H1 (cell line): ENCODE measurements around the gene GALNT18. TPM values are rescaled to one million over a fixed set of nuclear protein-coding genes. Genes with fewer than 3 reads are reported as not detected.
A peak's percentile ranks its signal among the peaks of the same experiment; 100 is the strongest.

ENCODE experiments used
- CTCF ChIA-PET: fragments of 300-600 bp; sonication (Branson Sonifier 250); formaldehyde crosslinking; loops from one replicate; lab custom pipeline; 2021; ENCODE audit not compliant: partially characterized antibody; lab: Charles Lee
- POLR2A ChIA-PET: fragments of 300-600 bp; sonication (Branson Sonifier 250); formaldehyde crosslinking; loops from one replicate; lab custom pipeline; 2021; ENCODE audit warnings: inconsistent platforms; ENCODE audit not compliant: partially characterized antibody; lab: Charles Lee
- DNase-seq, 2 experiments: peaks; one replicate each; pipeline versions ENCODE4 v3.0.0 to v3.0.0-alpha.2; 2010 to 2022; ENCODE audit warnings: low spot score in 2 of 2, low read depth in 1 of 2, mixed read lengths in 1 of 2
- FAIRE-seq: peaks from 2 replicates; lab custom pipeline; 2011; peaks lifted over from hg19 to GRCh38; lab: Jason Lieb, UNC
- H2AFZ ChIP-seq: 2 replicates; pipeline ENCODE4 v1.8.1; 2012; ENCODE audit warnings: low read length, inconsistent platforms
- H2AK5ac ChIP-seq: 2 replicates; pipeline ENCODE4 v1.6.1; 2013; ENCODE audit warnings: low read depth, low read length
- H2BK120ac ChIP-seq: replicated peaks from 2 replicates; pipeline ENCODE3; 2013; ENCODE audit warnings: low read depth, low read length, inconsistent platforms
- H2BK12ac ChIP-seq: 2 replicates; pipeline ENCODE4 v1.6.1; 2013; ENCODE audit warnings: low read depth, low read length
- H2BK15ac ChIP-seq: 2 replicates; pipeline ENCODE4 v1.6.1; 2013; ENCODE audit warnings: low read length
- H2BK20ac ChIP-seq: 2 replicates; pipeline ENCODE4 v1.6.1; 2013; ENCODE audit warnings: low read length
- H2BK5ac ChIP-seq: 2 replicates; pipeline ENCODE4 v1.6.1; 2013; ENCODE audit warnings: low read depth, low read length
- H3K14ac ChIP-seq: 2 replicates; pipeline ENCODE4 v1.6.1; 2013; ENCODE audit warnings: inconsistent platforms; ENCODE audit not compliant: insufficient read length
- H3K18ac ChIP-seq: 2 replicates; pipeline ENCODE4 v1.6.1; 2013; ENCODE audit warnings: low read length; ENCODE audit errors: extremely low read depth
- H3K23ac ChIP-seq: 2 replicates; pipeline ENCODE4 v1.6.1; 2013; ENCODE audit warnings: inconsistent platforms; ENCODE audit not compliant: insufficient read length
- H3K23me2 ChIP-seq: 2 replicates; pipeline ENCODE4 v1.6.1; 2013; ENCODE audit warnings: low read depth, low read length
- H3K27ac ChIP-seq: 2 replicates; pipeline ENCODE4 v1.6.1; 2011; ENCODE audit warnings: low read depth, low read length, inconsistent platforms
- H3K27me3 ChIP-seq, 4 experiments: replicated peaks in 1 of 4; 1 replicate in 1 of 4; 2 replicates in 3 of 4; pipeline versions ENCODE4 v1.6.1 to v1.8.1; 2011 to 2013; ENCODE audit warnings: low read length in 3 of 4, mild to moderate bottlenecking in 3 of 4, inconsistent platforms in 2 of 4, mixed read lengths in 2 of 4, moderate library complexity in 1 of 4; ENCODE audit not compliant: control insufficient read depth in 3 of 4, insufficient read depth in 3 of 4; ENCODE audit errors: extremely low read depth in 1 of 4
- H3K36me3 ChIP-seq, 4 experiments: 2 replicates each; pipeline versions ENCODE4 v1.6.1 to v1.8.1; 2011 to 2013; ENCODE audit warnings: mild to moderate bottlenecking in 4 of 4, low read length in 3 of 4, moderate library complexity in 2 of 4, control low read depth in 1 of 4, inconsistent platforms in 1 of 4; ENCODE audit not compliant: insufficient read depth in 4 of 4, control insufficient read depth in 2 of 4
- H3K4ac ChIP-seq: replicated peaks from 2 replicates; pipeline ENCODE3; 2013; ENCODE audit warnings: low read length, low read depth, mixed read lengths, inconsistent platforms; ENCODE audit not compliant: insufficient read length
- H3K4me1 ChIP-seq, 4 experiments: replicated peaks in 1 of 4; 1 replicate in 1 of 4; 2 replicates in 3 of 4; pipeline versions ENCODE4 v1.6.1 to v1.8.1; 2011 to 2013; ENCODE audit warnings: low read length in 3 of 4, inconsistent platforms in 2 of 4, mixed read lengths in 1 of 4; ENCODE audit not compliant: insufficient read depth in 4 of 4, control insufficient read depth in 3 of 4
- H3K4me2 ChIP-seq, 2 experiments: 2 replicates each; pipeline versions ENCODE4 v1.6.1 to v1.8.1; 2011 to 2013; ENCODE audit warnings: low read depth in 2 of 2, low read length in 2 of 2, control low read depth in 1 of 2, inconsistent platforms in 1 of 2, mild to moderate bottlenecking in 1 of 2; ENCODE audit not compliant: insufficient read depth in 1 of 2
- H3K4me3 ChIP-seq, 4 experiments: fragments of 200-600, 300-600 bp in 1 of 4; sonication (generic), shearing (Covaris generic), sonication (Bioruptor Twin) in 1 of 4; 2 replicates each; pipeline versions ENCODE4 v1.5.1 to v1.8.1; 2011 to 2016; ENCODE audit warnings: low read length in 4 of 4, low read depth in 3 of 4, control low read depth in 2 of 4, inconsistent platforms in 2 of 4, mild to moderate bottlenecking in 2 of 4, mixed read lengths in 1 of 4, moderate library complexity in 1 of 4; ENCODE audit not compliant: insufficient read depth in 2 of 4; ENCODE audit errors: extremely low read depth in 1 of 4
- H3K56ac ChIP-seq: replicated peaks from 2 replicates; pipeline ENCODE3; 2013; ENCODE audit warnings: low read depth, mild to moderate bottlenecking, mixed read lengths, low read length, inconsistent platforms; ENCODE audit not compliant: insufficient read length
- H3K79me1 ChIP-seq: 2 replicates; pipeline ENCODE4 v1.6.1; 2013; ENCODE audit warnings: low read depth, low read length, control low read depth
- H3K79me2 ChIP-seq, 2 experiments: 2 replicates each; pipeline versions ENCODE4 v1.6.1 to v1.8.1; 2012 to 2013; ENCODE audit warnings: low read length in 2 of 2, mild to moderate bottlenecking in 2 of 2, inconsistent platforms in 1 of 2; ENCODE audit not compliant: insufficient read depth in 2 of 2, control insufficient read depth in 1 of 2
- H3K9ac ChIP-seq, 4 experiments: replicated peaks in 1 of 4; 1 replicate in 1 of 4; 2 replicates in 3 of 4; pipeline versions ENCODE4 v1.6.1 to v1.8.1; 2011 to 2013; ENCODE audit warnings: low read depth in 3 of 4, low read length in 3 of 4, control low read depth in 2 of 4, mild to moderate bottlenecking in 2 of 4, moderate library complexity in 2 of 4, inconsistent platforms in 1 of 4; ENCODE audit errors: extremely low read depth in 1 of 4
- H3K9me3 ChIP-seq, 2 experiments: 2 replicates each; pipeline versions ENCODE4 v1.6.1 to v1.8.1; 2012 to 2013; ENCODE audit warnings: mild to moderate bottlenecking in 2 of 2, moderate library complexity in 2 of 2, control low read depth in 1 of 2, inconsistent platforms in 1 of 2, low read depth in 1 of 2, low read length in 1 of 2, mixed read lengths in 1 of 2; ENCODE audit not compliant: insufficient read depth in 2 of 2
- H4K20me1 ChIP-seq, 2 experiments: replicated peaks in 1 of 2; 2 replicates each; pipeline versions ENCODE3 to v1.8.1; 2011 to 2013; ENCODE audit warnings: inconsistent platforms in 2 of 2, low read length in 2 of 2, mild to moderate bottlenecking in 1 of 2; ENCODE audit not compliant: insufficient read depth in 2 of 2, control insufficient read depth in 1 of 2
- H4K5ac ChIP-seq: 2 replicates; pipeline ENCODE4 v1.6.1; 2013; ENCODE audit warnings: low read length, low read depth, mixed read lengths, inconsistent platforms; ENCODE audit not compliant: insufficient read length
- H4K8ac ChIP-seq: 2 replicates; pipeline ENCODE4 v1.8.0; 2013; ENCODE audit warnings: mild to moderate bottlenecking, moderate library complexity, low read length, inconsistent platforms; ENCODE audit not compliant: insufficient read depth; ENCODE audit errors: extremely low read depth
- H4K91ac ChIP-seq: replicated peaks from 2 replicates; pipeline ENCODE3; 2013; ENCODE audit warnings: low read length, mixed read lengths, inconsistent platforms; ENCODE audit not compliant: insufficient read length
- HDAC2 ChIP-seq, 2 experiments: fragments of 300-600 bp in 1 of 2; sonication (generic) in 1 of 2; IDR thresholded peaks; 2 replicates each; pipeline ENCODE4 v1.6.1; 2011 to 2012; ENCODE audit warnings: low read depth in 2 of 2, low read length in 2 of 2, mild to moderate bottlenecking in 2 of 2, moderate library complexity in 2 of 2, borderline replicate concordance in 1 of 2, inconsistent platforms in 1 of 2
- MAFK ChIP-seq: IDR thresholded peaks from 2 replicates; pipeline ENCODE4 v1.6.1; 2012; ENCODE audit warnings: low read depth, mild to moderate bottlenecking, improper control_type of control experiment, low read length
- MAX ChIP-seq: IDR thresholded peaks from 2 replicates; pipeline ENCODE4 v1.6.1; 2012; ENCODE audit warnings: inconsistent platforms
- WGBS, 2 experiments: shearing (Covaris generic) in 1 of 2; methylation state at CpG; one replicate each; pipeline versions ENCODE4 v1.1.6 to v1.1.7; 2013 to 2015; ENCODE audit warnings: low lambda C conversion rate in 2 of 2, mixed read lengths in 2 of 2, inconsistent platforms in 1 of 2, low coverage in 1 of 2, missing lambda C conversion rate in 1 of 2; ENCODE audit not compliant: insufficient replicate concordance in 2 of 2, insufficient coverage in 1 of 2, insufficient read length in 1 of 2; ENCODE audit errors: extremely low coverage in 1 of 2, missing lambda C conversion rate in 1 of 2; 5-methylcytosine and 5-hydroxymethylcytosine counted together
- polyA plus RNA-seq, 7 experiments: library from polyadenylated mRNA; depleted of rRNA in 3 of 7; stranded (reverse) in 5 of 7; unstranded in 2 of 7; fragments of >200 nt in 5 of 7; fragments of 200-250 nt in 2 of 7; gene quantifications; 1 replicate in 5 of 7; 2 replicates in 1 of 7; 4 replicates in 1 of 7; pipeline versions ENCODE4 v1.2.1 to v1.2.3, GENCODE V29; 2011 to 2013; ENCODE audit warnings: missing spikeins in 2 of 7, mixed read lengths in 2 of 7
- total RNA-seq: library from RNA; stranded (reverse); fragmentation: NEBNext Ultra II Directional; extraction: Animal tissue kit (Norgen Biotek cat#: 25700); gene quantifications from 2 replicates; pipeline ENCODE4 v1.2.1, GENCODE V29; 2021

The GALNT18 gene
- total and polyA plus RNA-seq, 2 of the 8 experiments (the other 6 are each of a cell fraction or from before 2014, with no cell fraction given), result 6.0 to 9.4 TPM

GRCh38 chr11:11583801-11584529, 37.8 kb downstream of the GALNT18 start:
- Histone ChIP-seq H2BK5ac (no peak overlapping the region), H2BK12ac (no peak overlapping the region), H2AFZ (no peak overlapping the region), H3K27ac (no peak overlapping the region), H4K5ac (no peak overlapping the region), H3K23me2 (no peaks in the 10 kb centered on the region), H3K79me2 (no peaks in the 10 kb centered on the region), H3K23ac (no peak overlapping the region), H2BK20ac (no peak overlapping the region), H3K14ac (no peak overlapping the region), H4K20me1 (no peaks in the 10 kb centered on the region), H4K8ac (no peak overlapping the region), H2BK120ac (no peak overlapping the region)
- POLR2A ChIA-PET, result no interaction called here
- no peak for FAIRE-seq
- TF ChIP-seq MAX (no peak), MAFK (no peak), HDAC2 (IDR thresholded peaks at IDR 0.05; ENCODE audit: borderline replicate concordance in 1 of 2, low read depth in 2 of 2, low read length in 2 of 2) (no peak)
- TF ChIP-seq, all 59 proteins: peak for 0
- Histone ChIP-seq H2AK5ac (no peak overlapping the region), H3K4ac (no peak overlapping the region), H3K4me3 (no peak overlapping the region), H3K79me1 (0 out of 2 replicates have a peak, but pooled peaks cover 2% of the 10 kb centered on the region), H3K9ac (no peak overlapping the region), H2BK15ac (no peak overlapping the region), H3K56ac (no peak overlapping the region), H3K4me2 (no peak overlapping the region), H3K9me3 (no peaks in the 10 kb centered on the region), H3K4me1 (peaks cover 0 to 6% (median 2%) of the 10 kb centered on the region in 4 experiments; a peak in 5 of 7 replicates), H4K91ac (no peak overlapping the region), H3K27me3 (no peaks in the 10 kb centered on the region), H3K18ac (no peak overlapping the region), H3K36me3 (no peaks in the 10 kb centered on the region)
- DNase-seq, result peak in 1 of 2 experiments; percentile 2
- 92% methylated on average over 9 of the region's 9 CpGs; no CpG with 5 or more reads in 1 of the 2 experiments for WGBS, 2 experiments
- CTCF ChIA-PET, result interaction anchor here (1.0 to 1.2 kb wide), 2 partner anchors 14 to 428 kb away, joined by 3 read pairs; no protein-coding TSS in a partner anchor
